GM20431 (cell line): Measurements from ENCODE around the gene SERPINE2.

ENCODE experiments used
- in situ Hi-C: fragments of 300-500 bp; cut with MseI, MboI; formaldehyde crosslinking; loops from one replicate; pipeline ENCODE4 v1.15.0; 2020; ENCODE audit warnings: low sequenced_read_pairs; ENCODE audit not compliant: unreplicated experiment

The SERPINE2 gene

GRCh38 chr2:223981241-223981640, 57.8 kb downstream of the SERPINE2 start:
- in situ Hi-C loops = loop anchor here (25.0 kb wide), 1 partner anchor 656 kb away; no protein-coding TSS in a partner anchor

GRCh38 chr2:223980803-223981202, 58.3 kb downstream of the SERPINE2 start:
- in situ Hi-C loops = loop anchor here (25.0 kb wide), 1 partner anchor 656 kb away; no protein-coding TSS in a partner anchor

- in situ Hi-C loops = loop anchor here (25.0 kb wide), 1 partner anchor 657 kb away; no protein-coding TSS in a partner anchor
These were observed 58.7 kb downstream of the SERPINE2 start for GRCh38 chr2:223980397-223980735.

- in situ Hi-C loops = loop anchor here (25.0 kb wide), 1 partner anchor 657 kb away; no protein-coding TSS in a partner anchor
These were observed 59.2 kb downstream of the SERPINE2 start for GRCh38 chr2:223979730-223980396.

GRCh38 chr2:223978451-223978850, 60.6 kb downstream of the SERPINE2 start:
- in situ Hi-C loops = loop anchor here (25.0 kb wide), 1 partner anchor 659 kb away; no protein-coding TSS in a partner anchor

- in situ Hi-C loops = loop anchor here (25.0 kb wide), 1 partner anchor 661 kb away; no protein-coding TSS in a partner anchor
These were observed 62.4 kb downstream of the SERPINE2 start for GRCh38 chr2:223976635-223977226.

GRCh38 chr2:223973606-223974005, 65.5 kb downstream of the SERPINE2 start:
- in situ Hi-C loops = no loop called here

GRCh38 chr2:223972656-223973102, 66.4 kb downstream of the SERPINE2 start:
- in situ Hi-C loops = no loop called here

GRCh38 chr2:223971731-223972130, 67.4 kb downstream of the SERPINE2 start:
- in situ Hi-C loops = no loop called here

- in situ Hi-C loops = no loop called here
These were observed 68.5 kb downstream of the SERPINE2 start for GRCh38 chr2:223970343-223971128.

- in situ Hi-C loops = no loop called here
These were observed 69.2 kb downstream of the SERPINE2 start for GRCh38 chr2:223969856-223970255.

GRCh38 chr2:223969315-223969714, 69.8 kb downstream of the SERPINE2 start:
- in situ Hi-C loops = no loop called here

GRCh38 chr2:223967981-223968380, 71.1 kb downstream of the SERPINE2 start:
- in situ Hi-C loops = no loop called here

GRCh38 chr2:223959688-223960087, 79.4 kb downstream of the SERPINE2 start:
- in situ Hi-C loops = no loop called here

- in situ Hi-C loops = no loop called here
These were observed 81.8 kb downstream of the SERPINE2 start, which contains the start of gene MRPL44 for GRCh38 chr2:223957092-223957851. Gene MRPL44 (plus strand): TSS chr2:223957463. CDS start chr2:223957473, 10 bp downstream.

- in situ Hi-C loops = no loop called here
These were observed 82.8 kb downstream of the SERPINE2 start for GRCh38 chr2:223956300-223956699.

- in situ Hi-C loops = no loop called here
These were observed 84.7 kb downstream of the SERPINE2 start for GRCh38 chr2:223954401-223954800.

GRCh38 chr2:223952280-223952968, 86.7 kb downstream of the SERPINE2 start:
- in situ Hi-C loops = no loop called here
